Measurements from ENCODE around the gene TRIM15.

The TRIM15 gene

GRCh38 chr6:30145818-30146217 is 17.5 kb upstream of the TRIM15 start:
- DNase-seq (ENCODE audit: low read depth) = no peak

GRCh38 chr6:30147096-30147495 is 16.2 kb upstream of the TRIM15 start:
- no peak for DNase-seq (ENCODE audit: low read depth)

DNA sequence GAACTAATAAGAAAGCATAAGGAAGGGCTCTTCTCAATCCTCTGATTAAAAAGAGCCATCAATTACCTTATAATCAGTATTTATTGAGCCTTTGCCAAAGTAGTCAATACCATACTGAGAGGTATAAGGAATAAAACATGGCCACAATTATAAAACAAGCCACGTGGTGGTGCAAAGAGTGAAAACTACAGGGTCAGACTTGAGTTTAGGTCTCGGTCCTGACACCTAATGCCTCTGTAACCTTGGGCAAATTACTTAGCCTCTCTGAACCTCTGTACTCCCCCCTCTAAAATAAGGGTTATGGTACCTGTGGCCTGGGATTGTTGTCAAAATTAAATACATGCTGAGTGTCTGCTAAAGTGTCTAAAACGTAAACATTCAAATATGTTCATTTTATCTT is 14.1 kb upstream of the TRIM15 start:
- DNase-seq (ENCODE audit: low read depth) = no peak

- DNase-seq (ENCODE audit: low read depth) = no peak
Measured at GRCh38 chr6:30149858-30150550, 13.3 kb upstream of the TRIM15 start.

- no peak for DNase-seq (ENCODE audit: low read depth)
Measured at GRCh38 chr6:30150671-30151395, 12.5 kb upstream of the TRIM15 start.

DNA sequence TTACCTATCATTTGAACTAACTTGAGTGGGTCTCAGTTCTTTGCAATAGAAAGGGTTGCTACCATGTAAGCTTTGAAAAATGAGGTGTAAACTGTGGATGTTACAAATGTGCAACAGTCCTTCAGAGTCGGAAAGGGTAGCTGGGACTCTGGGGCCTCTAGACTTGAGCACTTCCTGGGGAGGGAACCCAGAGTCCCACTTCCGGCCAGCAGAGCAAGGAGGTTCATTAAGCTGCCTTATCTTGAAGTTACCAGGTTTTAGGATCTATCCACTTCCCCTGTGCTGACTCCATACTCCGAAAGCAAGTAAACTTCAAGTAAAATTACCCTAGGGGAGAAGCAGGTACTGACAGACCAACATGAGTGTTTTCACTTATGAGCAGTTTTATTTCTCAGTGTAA is 11.8 kb upstream of the TRIM15 start:
- no peak for DNase-seq (ENCODE audit: low read depth)

GRCh38 chr6:30152016-30152673 is 11.2 kb upstream of the TRIM15 start:
- no peak for DNase-seq (ENCODE audit: low read depth)

DNA sequence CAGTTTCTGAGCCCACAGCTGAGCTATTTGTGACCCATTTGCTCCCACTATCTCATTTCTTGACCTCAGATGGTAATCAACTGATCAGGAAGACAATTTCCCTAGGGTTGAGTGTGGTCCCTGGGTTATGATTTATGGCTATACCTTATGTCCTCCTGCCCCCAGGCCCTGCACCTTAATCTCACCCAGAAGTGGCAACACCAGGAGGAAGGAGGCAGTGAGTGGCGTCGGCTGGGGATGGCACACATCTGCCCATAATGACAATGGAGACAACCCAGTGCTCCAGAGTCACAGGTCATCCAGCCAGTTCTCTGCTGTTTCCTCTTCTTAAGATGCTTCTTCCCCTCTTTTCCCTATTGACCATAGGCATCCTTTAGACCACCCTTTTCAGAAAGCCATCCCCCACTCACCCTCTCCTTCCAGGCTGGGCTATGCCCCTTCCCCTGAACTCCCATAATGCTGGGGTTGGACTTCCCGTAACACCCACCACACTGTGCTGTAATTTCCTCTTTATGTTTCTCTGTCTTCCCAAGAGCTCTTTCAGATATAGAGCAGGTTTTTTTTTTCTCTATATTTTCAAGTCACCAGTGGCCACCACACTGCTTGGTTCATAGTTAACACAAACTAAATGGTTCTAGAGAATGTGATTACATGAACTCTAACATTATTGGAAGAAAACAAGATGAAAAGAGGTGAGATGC is 10.3 kb upstream of the TRIM15 start:
- no peak for DNase-seq (ENCODE audit: low read depth)

DNA sequence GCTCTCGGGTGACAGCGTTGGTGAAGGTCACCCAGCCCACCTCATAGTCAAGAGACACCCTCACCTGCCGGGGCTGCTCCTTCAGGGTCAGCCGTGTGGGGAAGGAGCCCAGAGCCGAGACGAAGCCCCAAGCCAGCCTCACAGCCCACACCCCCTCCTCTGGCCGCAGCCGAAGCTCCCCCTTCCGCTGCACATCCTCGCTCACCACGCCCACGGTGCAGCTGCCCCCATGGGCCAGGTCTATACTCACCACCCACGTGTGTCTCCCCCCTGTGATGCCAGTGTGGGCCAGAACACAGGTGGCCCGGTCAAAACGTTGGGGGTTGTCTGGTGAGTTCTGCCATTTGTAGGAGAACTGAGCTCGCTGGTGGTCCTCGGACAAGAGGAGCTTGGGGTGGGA is 9.3 kb upstream of the TRIM15 start:
- DNase-seq (ENCODE audit: low read depth) = no peak

DNA sequence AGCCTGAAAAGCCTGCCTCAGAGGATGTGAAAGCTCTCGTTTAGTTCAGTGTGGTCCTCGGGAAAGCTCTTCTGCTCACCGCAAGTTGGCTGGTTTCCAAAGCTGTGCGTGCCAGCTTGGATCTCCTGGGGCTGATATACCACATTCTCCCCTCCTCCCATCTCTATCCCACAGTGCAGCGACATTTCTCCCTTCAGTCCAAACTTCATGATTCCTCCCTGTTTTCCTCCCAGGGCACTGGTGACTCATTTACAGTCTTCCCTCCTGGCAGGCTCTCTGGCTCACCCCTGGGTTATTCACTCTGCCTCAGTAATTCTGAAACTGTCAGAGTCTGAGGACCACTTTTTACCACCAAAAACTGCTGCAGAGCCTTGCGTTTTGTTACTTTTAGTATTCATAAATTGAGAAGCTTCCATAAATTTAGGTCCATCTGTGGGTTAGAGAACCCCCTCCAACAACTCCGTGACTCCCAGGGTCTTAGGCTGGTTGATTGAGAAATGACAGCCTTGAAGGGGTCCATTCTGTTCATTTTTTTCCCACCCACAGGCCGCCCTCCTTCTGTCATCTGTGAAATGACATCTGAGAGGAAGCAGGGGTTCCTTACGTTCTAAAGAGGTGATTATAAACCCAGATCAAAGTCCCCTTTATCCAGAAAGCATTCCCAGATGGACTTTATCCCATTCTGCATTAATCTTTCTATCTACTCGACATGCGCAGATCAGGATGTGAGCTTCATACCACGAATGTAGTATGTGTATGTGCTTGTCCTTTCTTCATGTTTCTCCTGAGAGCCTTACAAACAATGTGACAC is 8.4 kb upstream of the TRIM15 start:
- DNase-seq (ENCODE audit: low read depth) = no peak

- no peak for DNase-seq (ENCODE audit: low read depth)
Measured at GRCh38 chr6:30155520-30156261, 7.7 kb upstream of the TRIM15 start.

GRCh38 chr6:30156262-30156599 is 7.1 kb upstream of the TRIM15 start:
- DNase-seq (ENCODE audit: low read depth) = no peak

GRCh38 chr6:30156774-30157173 is 6.6 kb upstream of the TRIM15 start:
- no peak for DNase-seq (ENCODE audit: low read depth)

GRCh38 chr6:30157581-30157980 is 5.8 kb upstream of the TRIM15 start:
- DNase-seq (ENCODE audit: low read depth) = no peak

- no peak for DNase-seq (ENCODE audit: low read depth)
Measured at GRCh38 chr6:30157999-30158398, 5.3 kb upstream of the TRIM15 start.

GRCh38 chr6:30158475-30159040 is 4.8 kb upstream of the TRIM15 start:
- no peak for DNase-seq (ENCODE audit: low read depth)

GRCh38 chr6:30160008-30160784 is 3.1 kb upstream of the TRIM15 start:
- DNase-seq (ENCODE audit: low read depth) = no peak

GRCh38 chr6:30160785-30161531 is 2.4 kb upstream of the TRIM15 start, which contains the start of gene TRIM10:
TSS of gene TRIM10 (minus strand) at chr6:30161211. CDS start at chr6:30160858, 353 bp downstream.
- DNase-seq (ENCODE audit: low read depth) = no peak
